COR-L47 (cell line): ENCODE data around the gene WSB2.
A peak's percentile ranks its signal among the peaks of the same experiment; 100 is the strongest.

ENCODE experiments used
- DNase-seq: peaks from one replicate; lab custom pipeline; 2025; lab: John Stamatoyannopoulos, UW

WSB2 gene

DNA sequence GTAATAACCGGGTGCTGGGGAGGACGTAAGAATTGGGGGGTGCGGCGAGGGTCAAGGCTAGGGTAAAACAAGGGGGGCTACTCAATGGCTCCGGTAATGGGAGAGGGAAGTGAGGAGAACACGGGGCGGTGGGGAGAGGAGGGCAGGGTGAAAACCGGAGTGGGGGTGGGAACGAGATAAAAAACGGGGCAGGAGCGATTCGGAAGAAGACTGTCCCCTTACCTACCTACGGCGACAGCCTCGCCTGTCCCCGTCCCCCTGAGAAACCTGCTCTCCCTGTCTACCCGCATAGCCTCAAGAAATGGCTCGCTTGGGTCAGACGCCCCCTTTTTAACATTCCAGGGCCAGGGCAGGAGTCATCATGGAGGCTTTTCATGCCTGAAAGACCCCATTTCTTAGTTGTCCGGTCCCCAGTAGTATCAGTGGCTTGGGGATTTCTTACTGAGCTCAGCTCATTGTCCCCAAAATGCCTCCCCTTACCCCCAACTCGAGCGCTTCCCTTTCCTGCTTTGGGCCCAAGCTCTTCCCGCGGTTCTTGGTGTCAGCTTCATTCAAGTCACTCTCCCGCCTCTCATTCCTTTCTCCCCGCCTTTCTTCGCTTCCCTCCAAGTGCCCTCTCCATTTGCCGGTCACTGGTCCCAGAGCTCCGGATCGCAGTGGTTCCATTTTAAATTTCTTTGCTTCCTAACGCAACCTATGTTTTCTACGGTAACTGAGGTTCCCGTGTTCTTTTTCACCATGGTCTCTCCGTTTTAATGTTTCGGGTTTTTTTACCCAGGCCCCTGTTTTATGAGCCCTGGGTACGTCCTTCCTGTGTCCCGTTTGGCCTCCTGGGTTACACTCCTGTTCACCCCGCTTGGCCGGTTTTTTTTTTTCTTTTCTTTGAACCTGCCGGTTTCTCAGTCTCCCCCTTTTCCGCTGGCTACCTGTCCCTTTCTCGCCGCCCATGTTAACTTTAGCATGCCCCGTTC is 1.2 kb upstream of the WSB2 start:
- DNase-seq: no peak

DNA sequence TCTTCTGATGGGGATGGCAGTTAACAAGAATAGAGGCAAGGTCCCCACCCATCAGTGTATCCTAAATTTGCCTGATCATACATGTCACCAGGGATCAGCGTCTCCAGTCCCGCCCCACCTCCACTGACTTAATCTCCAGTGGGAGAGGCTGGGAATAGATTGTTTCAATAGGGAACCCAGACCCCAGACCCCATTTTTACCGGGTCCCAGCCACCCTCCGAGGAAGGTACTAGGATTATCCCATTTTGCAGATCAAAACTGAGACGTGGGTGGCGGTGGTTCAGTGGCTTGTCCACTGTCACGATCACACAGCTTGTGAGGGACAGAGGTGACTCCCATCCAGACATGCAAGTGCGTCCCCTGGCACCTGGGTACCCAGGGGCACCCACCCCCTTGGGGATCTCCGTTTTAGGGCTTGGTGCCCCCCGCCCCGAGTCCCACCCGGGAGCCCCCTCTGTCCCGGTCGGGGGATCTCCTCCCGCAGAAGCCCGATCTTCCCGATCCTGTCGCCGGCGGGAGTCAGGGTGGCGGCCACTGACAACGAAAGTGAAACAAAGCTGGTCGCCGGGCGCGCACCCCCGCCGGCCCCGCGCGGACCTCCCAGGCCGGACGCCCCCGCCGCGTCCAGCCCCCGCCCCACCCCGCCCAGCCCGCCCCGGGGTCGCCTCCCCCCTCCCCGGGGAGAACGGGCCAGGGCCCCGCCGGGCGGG is 523 bp downstream of the WSB2 start:
- DNase-seq: no peak

DNA sequence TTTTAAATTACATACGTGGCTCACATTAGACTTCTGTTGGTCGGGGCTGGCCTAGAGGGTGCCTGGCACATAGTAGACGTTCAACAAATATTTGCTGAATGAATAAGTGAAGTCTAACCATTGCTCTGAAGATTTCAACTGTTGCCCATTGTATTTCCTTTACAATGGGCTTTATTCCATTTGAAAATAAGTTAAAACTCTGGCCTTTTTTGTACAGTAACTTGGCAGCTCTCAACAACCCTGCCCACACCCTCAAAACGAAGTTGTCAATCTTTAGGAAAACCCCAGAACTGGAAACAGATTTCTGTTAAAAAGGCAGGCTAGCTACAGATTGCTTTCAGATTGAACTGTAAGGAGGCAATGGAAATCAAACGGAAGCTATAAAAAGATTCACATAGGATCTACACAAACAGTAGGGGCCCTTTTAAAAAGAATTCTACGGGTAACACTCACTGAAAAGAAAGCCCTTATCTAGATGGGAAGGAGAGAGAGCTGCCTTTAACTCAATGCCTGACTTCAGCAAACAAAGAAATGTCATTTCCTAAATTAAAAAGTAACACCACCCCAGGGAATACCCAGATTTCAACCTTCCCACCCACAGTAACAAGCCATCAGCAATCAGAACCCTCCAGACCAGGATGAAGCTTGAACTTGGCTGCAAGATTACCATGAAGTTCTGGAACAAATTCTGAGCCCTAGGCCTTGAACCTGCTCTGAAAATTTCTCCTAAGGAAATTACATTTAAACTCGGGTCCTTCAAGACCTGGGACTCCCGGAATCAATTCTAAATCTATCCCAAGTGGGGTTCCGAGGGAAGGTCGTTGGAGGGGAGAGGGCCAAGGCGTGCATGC is 1.4 kb downstream of the WSB2 start:
- DNase-seq: no peak

DNA sequence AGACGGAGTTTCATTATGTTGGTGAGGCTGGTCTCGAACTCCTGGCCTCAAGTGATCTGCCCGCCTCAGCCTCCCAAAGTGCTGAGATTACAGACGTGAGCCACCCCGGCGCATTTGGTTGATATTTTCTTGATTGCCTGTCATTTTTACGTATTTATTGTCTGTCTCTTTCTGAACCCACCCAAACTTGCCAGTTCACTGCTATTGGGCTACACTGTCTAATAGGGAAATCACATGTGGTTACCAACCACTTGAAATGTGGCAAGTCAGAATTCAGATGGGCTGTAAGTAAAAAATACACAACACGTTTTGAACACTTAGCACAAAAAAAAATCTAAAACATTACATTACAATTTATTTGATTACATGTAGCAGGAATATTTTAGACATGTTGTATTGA is 2.1 kb downstream of the WSB2 start:
- DNase-seq: no peak

DNA sequence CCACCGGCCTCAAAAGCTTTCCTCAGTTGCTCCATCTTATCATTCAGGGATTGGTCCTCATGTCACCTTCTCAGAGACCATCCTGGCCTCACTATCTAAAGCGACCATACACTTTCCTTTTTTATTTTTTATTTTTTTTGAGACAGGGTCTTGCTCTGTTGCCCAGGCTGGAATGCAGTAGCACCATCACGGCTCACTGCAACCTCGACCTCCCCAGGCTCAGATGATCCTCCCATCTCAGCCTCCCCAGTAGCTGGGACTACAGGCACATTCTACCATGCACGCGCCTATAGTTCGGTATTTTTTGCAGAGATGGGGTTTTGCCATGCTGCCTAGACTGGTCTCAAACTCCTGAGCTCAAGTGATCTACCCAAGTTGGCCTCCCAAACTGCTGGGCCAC is 2.8 kb downstream of the WSB2 start:
- no peak for DNase-seq

DNA sequence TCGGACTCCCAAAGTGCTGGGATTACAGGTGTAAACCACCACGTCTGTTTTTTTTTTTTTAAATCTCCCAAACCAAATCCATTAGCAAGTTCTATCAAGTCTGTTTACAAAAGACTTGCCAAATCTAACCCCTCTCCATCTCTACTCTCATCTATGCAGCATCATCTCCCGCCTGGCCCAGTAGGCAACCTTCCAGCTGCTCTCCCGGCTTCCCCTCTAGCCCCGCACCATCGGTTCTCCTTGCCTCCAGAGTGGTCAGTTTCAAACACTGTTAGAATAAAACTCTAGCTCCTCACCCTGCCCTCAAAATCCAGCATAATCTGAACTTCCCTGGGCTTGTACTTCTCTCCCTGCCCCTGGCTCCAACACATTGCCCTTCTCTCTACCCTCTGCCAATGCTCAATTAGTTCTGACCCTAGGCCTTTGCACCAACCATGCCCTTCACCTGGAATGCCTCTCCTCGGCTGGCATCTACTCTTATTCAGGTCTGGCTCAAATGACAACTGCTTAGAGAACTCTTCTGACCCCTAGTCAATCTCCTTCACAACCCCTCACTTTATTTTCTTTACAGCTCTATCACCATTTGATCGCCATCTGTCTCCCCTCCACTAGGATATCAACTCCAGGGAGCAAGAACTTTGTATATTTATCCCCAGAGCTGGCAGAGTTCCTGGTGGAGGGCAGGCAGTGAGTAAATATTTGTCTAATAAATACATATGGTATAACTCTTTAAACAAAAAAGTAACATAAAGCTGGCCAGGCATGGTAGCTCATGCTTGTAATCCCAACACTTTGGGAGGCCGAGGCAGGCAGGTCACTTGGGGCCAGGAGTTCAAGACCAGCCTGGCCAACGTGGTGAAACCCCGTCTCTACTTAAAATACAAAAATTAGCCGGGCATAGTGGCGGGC is 4.9 kb downstream of the WSB2 start:
- DNase-seq: no peak

DNA sequence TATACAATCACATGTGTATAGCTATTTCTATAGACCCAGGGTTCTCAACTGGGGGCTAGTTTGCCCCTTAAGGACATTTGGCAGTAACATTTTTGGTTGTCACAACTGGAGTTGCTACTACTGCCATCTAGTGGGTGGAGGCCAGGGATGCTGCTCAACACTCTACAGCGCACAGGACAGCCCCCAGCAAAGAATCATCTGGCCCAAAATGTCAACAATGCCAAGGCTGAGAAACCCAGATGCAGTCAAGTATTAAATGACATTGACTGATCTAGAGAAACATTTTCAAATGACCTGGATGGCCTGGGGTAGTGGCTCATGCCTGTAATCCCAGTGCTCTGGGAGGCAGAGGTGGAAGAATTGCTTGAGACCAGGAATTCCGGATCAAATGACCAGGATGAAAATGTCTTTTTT is 5.8 kb downstream of the WSB2 start:
- DNase-seq: peak; percentile 34

DNA sequence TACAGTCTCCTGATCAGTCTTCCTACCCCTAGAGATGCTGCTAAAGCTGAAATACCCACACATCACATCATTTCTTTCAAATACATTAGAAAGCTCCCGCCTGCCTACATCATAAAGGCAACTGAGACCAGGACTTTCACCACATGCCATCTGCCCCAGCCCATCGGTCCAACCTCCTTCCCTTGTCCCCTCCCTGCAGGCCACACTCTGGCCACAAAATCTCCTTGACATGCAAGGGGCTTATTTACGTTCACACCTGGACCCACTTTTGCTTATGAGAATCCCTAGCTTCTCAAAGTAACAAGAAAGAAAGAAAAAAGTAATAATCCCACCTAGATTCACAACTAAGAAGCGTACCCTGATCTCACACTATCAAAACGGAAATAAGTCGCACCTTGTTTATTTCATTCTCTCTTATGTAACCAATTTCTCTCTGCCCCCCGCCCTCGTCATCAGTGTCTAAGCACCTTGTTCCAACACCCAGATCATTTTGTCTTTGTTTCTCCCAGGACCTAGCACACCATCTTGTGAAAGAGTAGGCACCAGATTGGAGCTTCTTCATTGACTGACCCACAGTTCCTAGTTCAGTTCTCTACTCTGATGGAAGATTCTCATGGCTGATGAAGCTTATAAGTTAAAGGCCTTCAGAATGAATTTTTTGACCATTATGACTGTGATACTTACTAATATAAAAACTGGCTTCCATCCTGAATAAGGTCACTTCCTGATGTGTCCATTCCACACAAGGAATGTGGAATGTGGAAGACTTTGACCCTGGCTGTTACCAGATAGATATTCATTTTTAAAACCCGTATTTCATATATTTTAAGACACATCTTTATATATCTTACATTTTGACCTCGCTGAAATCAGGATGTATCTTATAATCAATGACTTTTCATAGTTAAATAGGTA is 7.7 kb downstream of the WSB2 start:
- DNase-seq: no peak

DNA sequence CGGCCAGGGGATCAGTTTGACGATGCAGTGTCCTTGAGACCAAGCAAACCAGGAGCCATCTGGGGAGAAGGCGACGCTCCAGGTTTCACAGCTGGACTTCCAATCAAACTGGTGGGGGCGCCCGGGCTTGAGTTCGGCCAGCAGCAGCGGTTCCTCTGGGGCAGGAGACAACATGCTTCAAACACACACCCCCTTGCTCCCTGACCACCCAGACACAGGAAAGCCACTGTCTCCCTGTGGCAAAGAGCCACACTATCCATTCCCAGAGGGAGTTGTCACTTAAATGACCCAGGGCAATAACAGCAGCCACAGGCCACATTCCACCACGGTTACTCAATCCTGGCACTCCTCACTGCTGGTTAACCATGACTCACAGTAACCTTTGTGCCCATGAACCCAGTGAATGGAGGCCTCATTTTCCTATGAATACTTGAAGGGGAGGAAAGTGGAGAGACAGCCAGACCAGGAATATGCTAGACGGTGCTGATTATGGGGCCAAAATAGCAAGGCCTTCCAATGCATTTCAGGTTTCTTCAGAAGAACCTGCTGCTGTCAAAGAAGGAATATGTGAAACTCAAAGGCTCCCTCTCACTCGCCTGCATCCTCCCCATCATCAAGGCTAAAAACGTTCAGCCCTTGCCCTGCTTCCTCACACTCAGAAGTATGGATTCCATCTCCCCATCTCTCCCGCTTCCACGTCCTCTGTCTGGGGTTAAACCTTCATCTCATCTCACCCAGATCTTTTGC is 8.5 kb downstream of the WSB2 start:
- no peak for DNase-seq

DNA sequence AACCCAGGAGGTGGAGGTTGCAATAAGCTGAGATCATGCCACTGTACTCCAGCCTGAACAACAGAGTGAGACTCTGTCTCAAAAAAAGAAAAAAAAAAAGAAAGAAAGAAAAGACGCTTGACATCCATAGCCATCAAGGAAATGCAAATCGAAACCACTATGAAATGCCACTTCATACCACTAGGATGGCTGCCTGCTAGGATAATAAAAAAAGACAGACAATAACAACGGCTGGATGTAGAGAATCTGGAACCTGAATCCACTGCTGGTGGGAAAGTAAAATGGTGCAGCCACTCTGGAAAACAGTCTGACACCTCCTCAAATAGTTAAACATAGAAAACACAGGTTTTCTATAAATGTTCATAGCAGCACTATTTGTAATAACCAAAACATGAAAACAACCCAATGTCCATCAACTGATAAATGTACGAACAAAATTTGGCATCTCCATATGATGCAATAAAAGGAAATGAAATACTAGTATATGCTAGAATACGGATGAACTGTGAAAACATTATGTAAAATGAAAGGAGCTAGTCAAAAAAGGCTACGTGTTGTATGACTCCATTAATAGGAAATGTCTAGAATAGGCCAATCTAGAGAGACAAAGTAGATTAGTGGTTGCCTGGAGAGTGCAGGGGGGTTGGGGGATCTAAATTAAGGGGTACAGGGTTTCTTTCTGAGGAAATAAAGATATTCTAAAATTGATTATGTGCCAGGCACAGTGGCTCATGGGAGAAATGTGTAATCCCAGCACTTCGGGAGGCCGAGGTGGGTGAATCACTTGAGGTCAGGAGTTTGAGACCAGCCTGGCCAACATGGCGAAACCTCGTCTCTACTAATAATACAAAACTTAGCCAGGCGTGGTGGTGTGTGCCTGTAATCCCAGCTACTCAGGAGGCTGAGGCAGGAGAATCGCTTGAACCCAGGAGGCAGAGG is 9.7 kb downstream of the WSB2 start:
- no peak for DNase-seq

DNA sequence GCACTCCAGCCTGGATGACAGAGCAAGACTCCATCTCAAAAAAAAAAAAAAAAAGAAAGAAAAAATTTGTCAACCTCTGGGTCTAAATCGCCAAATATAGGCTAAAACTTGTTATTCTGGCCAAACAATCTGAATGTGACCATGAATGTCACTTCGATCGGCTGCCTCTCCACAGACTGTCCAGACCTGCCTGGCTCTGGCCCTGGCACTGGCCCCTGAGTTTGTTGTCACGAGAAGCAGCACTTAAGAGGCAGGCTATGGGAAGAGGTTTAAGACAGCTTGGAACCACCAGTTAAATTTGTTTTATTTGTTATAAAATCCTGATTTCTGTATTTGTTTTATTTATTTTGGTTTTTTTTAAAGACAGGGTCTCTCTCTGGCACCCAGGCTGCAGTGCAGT is 14.5 kb downstream of the WSB2 start:
- no peak for DNase-seq

DNA sequence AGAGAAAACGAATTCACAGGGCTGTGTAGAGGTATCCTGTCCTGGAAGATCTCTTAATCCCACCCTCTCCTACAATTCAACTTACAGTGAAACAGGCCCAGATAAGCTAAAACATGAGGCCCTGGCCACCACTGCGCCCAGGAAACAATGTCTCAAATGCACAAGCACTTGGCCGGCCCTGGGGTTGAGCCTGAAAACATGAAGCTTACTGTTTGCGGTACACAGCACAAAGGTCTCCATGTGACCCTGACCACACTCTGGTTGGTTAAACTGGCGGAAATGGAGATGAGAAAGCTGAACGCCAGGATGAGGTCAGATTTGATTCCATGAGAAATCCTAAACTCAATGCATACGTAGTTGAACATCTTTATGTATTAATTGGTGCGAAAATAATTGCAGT is 16.4 kb downstream of the WSB2 start:
- DNase-seq: no peak

DNA sequence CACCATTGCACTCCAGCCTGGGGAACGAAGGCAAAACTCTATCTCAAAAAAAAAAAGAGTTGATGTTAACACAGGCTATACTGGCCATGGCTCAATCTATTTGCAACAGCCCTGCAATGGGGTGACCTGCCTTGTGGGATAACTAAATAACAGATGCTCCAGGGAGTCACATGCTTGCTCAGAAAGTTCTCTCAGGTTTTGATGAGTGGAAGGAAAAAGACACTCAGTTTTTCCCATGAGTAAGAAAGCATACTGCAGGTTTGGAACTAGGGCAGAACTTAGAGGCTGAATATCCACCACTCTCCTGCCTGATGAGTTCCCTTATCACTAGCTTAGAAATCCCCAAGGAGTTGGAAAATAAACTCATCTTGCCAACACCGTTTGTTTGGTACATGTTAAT is 16.9 kb downstream of the WSB2 start:
- no peak for DNase-seq

DNA sequence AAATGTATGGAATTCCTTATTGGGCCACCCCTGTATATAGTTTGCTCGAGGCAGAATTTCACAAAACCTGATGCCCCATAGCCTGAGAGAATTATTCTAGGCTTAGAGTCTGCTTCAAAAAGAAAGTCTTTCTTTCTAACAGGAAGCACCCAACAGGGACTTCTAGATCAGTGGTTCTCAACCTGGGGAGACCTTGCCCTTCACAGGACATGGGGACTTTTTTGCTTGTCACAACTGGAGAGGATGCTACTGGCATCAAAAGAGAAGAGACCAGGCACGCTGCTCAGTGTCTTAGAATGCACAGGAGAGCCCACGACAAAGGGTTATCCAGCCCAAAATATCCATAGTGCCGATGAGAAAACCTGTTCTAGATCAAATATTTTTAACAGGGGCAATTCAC is 18.9 kb downstream of the WSB2 start:
- no peak for DNase-seq

DNA sequence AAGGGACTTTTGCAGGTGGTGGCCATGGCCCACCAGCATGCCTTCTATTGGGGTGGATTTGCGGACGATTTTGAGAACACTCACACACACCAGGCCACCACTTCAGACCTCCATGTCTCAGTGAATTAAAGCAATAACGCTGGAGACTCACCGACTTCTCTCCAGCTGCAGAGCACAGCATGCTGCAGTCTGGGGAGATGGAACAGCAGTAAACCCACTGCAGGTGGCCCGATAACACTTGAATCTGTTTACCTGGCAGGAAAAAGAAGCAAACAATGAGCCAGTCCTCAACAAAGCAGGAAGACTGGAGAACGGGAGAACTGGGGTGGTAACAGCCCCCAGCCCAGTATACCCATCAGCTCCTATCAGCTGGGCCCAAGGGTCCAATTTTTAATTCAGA is 22.8 kb downstream of the WSB2 start:
- DNase-seq: no peak

DNA sequence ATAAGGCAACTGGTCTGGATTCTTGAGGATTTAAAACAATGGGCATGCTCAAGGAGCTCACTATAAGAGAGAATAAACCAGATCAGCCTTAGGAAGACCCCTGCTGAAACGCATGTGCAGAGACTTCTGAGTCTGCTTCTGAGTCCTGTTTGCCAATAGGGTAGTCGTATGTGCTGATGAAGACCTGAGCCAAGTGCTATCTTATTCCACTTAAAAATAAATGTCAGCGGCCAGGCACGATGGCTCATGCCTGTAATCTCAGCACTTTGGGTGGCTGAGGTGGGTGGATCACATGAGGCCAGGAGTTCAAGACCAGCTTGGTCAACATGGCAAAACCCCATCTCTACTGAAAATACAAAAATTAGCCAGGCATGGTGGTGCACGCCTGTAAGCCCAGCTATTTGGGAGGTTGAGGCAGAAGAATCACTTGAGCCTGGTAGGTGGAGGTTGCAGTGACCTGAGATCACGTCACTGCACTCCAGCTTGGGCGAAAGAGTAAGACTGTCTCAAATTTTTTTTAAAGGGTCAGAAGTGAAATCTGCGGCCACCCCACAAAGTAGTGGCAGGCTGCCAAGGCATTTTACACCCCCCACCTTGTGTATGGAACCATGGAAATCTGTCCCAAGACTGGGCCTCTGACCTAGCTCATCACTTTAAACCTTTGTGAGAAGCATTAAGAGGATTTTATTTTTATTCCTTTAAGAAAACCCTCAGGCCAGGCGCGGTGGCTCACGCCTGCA is 24.1 kb downstream of the WSB2 start:
- DNase-seq: no peak

DNA sequence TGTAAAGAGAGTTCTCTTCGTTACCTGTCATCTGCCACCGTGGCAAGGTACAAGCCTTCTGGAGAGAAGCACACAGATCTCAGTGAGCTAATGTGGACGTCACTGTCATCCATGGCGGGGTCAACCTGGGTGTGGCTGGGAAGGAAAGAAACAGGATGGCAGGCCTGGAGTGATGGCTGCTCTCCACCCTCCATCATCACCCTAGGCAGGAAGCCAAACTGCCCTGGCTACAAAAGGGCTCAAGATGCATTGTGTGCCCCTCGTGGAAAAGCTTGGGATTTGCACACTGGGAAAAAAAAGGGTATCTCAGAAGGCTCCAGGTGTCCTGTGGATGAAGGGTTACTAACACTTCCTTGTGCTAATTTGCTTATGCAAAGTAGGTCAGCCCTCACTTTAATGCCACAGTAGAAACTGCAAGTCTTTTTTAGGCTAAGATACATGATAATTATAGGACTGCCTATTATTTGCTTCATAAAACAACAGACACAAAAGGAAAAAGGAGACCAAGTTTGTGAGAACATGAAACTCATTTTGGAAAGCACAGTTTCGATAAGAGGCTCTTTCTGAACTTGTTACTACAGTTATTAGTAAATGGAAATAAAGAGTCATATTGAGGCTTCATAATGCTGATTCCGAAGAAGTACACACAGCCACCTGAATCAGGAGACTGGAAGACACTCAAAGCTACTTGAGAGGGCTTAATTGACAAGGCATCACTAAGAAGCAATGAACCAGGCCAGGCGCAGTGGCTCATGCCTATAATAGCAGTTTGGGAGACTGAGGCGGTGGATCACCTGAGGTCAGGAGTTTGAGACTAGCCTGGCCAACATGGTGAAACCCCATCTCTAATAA is 25.6 kb downstream of the WSB2 start:
- no peak for DNase-seq
